Measurements from ENCODE around the gene EXOC4.

GRCh38 chr7:133795068-133795665 is 542.3 kb downstream of the EXOC4 start:
- no peak for TF ChIP-seq EZH2 (IDR thresholded peaks at IDR 0.05)
- TF ChIP-seq POLR2AphosphoS5 (IDR thresholded peaks at IDR 0.05; ENCODE audit: borderline replicate concordance, low read depth, low read length): no peak
- no peak for TF ChIP-seq FOXP2 (optimal IDR thresholded peaks at IDR 0.05; ENCODE audit: control extremely low read depth, extremely low read length, insufficient read depth)

Data from SK-N-MC (cell line).